ENCODE data around the gene AFF1. TPM values are rescaled to one million over a fixed set of nuclear protein-coding genes. Genes with fewer than 3 reads are reported as not detected.
"Not testable (repeated sequence)": the region's sequence is repeated elsewhere in the genome, so short reads cannot be mapped to it uniquely, and the experiment has no call there.

AFF1 gene
- total RNA-seq, 3 donors from 2014 or later = 84.0 to 150 (median 120) TPM

DNA sequence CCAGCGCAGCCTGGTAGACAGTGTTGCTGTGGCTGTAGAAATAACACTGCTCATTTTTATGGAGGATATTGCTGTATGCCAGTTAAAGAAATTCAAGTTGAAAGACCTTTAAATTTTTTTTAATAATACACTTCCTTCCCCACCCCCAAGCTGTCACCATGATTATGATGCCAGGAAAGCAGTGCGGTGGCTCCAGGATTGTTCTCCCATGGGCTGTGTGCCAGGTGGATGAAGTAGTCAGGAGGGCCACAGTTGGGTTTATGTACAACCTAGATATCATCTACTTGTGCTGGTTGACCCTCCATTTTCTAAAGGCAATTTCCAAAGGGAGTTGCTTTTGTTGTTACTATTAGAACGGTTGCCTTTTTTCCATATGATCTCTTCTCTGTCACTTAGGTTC, 136.6 kb downstream of the AFF1 start:
- DNase-seq (peak in 1 of 3 donors; percentile 48), ATAC-seq (peak; percentile 56)
- Histone ChIP-seq H3K9me3 (no peaks in the 10 kb centered on the region), H3K4me1 (ENCODE audit: low read depth) (peaks cover 24% of the 10 kb centered on the region), H3K4me3 (no peak overlapping the region), H3K36me3 (ENCODE audit: low read depth) (no peaks in the 10 kb centered on the region)
- TF ChIP-seq, protein P1, sequence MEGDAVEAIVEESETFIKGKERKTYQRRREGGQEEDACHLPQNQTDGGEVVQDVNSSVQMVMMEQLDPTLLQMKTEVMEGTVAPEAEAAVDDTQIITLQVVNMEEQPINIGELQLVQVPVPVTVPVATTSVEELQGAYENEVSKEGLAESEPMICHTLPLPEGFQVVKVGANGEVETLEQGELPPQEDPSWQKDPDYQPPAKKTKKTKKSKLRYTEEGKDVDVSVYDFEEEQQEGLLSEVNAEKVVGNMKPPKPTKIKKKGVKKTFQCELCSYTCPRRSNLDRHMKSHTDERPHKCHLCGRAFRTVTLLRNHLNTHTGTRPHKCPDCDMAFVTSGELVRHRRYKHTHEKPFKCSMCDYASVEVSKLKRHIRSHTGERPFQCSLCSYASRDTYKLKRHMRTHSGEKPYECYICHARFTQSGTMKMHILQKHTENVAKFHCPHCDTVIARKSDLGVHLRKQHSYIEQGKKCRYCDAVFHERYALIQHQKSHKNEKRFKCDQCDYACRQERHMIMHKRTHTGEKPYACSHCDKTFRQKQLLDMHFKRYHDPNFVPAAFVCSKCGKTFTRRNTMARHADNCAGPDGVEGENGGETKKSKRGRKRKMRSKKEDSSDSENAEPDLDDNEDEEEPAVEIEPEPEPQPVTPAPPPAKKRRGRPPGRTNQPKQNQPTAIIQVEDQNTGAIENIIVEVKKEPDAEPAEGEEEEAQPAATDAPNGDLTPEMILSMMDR (IDR thresholded peaks at IDR 0.05) = no peak
- intact Hi-C loops (cut with DNase I, micrococcal nuclease) = no loop called here

DNA sequence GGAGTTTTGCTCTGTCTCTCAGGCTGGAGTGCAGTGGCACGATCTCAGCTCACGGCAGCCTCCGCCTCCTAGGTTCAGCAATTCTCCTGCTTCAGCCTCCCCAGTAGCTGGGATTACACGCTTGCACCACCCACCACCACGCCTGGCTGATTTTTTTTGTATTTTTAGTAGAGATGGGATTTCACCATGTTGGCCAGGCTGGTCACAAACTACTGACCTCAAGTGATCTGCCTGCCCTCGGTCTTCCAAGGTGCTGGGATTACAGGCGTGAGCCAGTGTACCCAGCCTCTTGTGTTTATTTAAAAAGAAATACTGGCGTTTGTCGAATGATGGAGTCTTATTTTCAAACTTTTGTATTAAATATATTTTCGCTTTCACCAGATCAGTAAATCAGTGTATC, 137.7 kb downstream of the AFF1 start:
- H3K9me3 ChIP-seq; intact Hi-C loops (cut with DNase I, micrococcal nuclease); DNase-seq; ATAC-seq; H3K36me3 ChIP-seq (ENCODE audit: low read depth); H3K4me3 ChIP-seq: not testable (repeated sequence)
- H3K4me1 ChIP-seq (ENCODE audit: low read depth) = peaks cover 26% of the 10 kb centered on the region

GRCh38 chr4:87073199-87074120, 138.6 kb downstream of the AFF1 start:
- ATAC-seq (peak; percentile 84), DNase-seq (peak; percentile 62 to 74 (median 66))
- no peak overlapping the region for H3K4me3 ChIP-seq
- TF ChIP-seq, protein P1 (IDR thresholded peaks at IDR 0.05) = no peak
- intact Hi-C loops (cut with DNase I, micrococcal nuclease) = no loop called here
- no peaks in the 10 kb centered on the region for H3K36me3 ChIP-seq (ENCODE audit: low read depth)
- no peaks in the 10 kb centered on the region for H3K9me3 ChIP-seq
- H3K4me1 ChIP-seq (ENCODE audit: low read depth) = peaks cover 25% of the 10 kb centered on the region

DNA sequence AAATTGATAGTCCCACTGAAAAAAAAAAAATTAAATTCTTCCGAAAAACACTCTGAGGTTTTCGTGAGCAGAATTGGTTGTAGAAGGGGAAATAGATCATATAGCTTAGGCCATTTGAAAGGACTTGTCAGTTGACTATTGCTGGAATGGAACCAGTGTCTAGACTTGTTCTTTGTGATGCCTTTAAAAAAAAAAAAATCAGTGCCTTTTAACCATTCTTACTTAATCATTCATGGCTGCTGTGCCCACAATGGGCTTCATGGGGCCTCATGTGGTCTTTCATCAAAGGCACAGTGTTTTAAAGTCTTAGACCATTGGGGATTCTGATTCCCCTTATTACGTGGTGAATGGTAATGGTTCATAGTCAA, 139.3 kb downstream of the AFF1 start:
- TF ChIP-seq, protein P1 (IDR thresholded peaks at IDR 0.05) = no peak
- intact Hi-C loops (cut with DNase I, micrococcal nuclease) = no loop called here
- no peaks in the 10 kb centered on the region for H3K36me3 ChIP-seq (ENCODE audit: low read depth)
- no peak for ATAC-seq
- DNase-seq = no peak
- no peaks in the 10 kb centered on the region for H3K9me3 ChIP-seq
- H3K4me1 ChIP-seq (ENCODE audit: low read depth) = peaks cover 27% of the 10 kb centered on the region
- no peak overlapping the region for H3K4me3 ChIP-seq

DNA sequence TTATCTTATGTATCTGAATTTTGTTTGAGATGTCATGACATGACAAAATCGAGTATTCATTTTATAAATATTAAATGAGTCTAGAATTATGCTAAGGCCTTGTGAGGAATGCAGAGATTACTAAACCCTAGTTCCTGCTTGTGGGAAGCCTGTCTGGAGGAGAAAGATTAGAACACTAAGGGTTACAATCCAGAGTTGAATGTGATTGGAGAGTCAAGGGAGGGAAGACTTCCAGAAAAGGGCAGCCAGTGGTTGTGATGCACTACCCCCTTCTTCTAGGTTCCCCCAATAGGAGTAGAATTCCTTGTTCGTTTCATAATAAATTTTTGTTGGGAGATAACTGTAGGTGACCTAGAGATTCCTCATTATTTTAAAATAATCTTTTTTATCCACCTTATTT, 141.1 kb downstream of the AFF1 start:
- intact Hi-C loops (cut with DNase I, micrococcal nuclease) = no loop called here
- ATAC-seq (no peak), DNase-seq (no peak)
- Histone ChIP-seq H3K9me3 (no peaks in the 10 kb centered on the region), H3K36me3 (ENCODE audit: low read depth) (no peaks in the 10 kb centered on the region), H3K4me3 (no peak overlapping the region), H3K4me1 (ENCODE audit: low read depth) (peaks cover 31% of the 10 kb centered on the region)
- TF ChIP-seq, protein P1 (IDR thresholded peaks at IDR 0.05) = no peak

- Histone ChIP-seq H3K4me1 (ENCODE audit: low read depth) (peaks cover 31% of the 10 kb centered on the region), H3K4me3 (no peak overlapping the region), H3K9me3 (no peaks in the 10 kb centered on the region), H3K36me3 (ENCODE audit: low read depth) (no peaks in the 10 kb centered on the region)
- intact Hi-C loops (cut with DNase I, micrococcal nuclease) = no loop called here
- TF ChIP-seq, protein P1 (IDR thresholded peaks at IDR 0.05) = no peak
- peak in 1 of 3 donors; percentile 35 for DNase-seq
- peak; percentile 62 for ATAC-seq
Observed at GRCh38 chr4:87076690-87077358, 142.0 kb downstream of the AFF1 start.
